ENCODE results near the gene SSH2. TPM values are rescaled to one million over a fixed set of nuclear protein-coding genes. Genes with fewer than 3 reads are reported as not detected.
A peak's percentile ranks its signal among the peaks of the same experiment; 100 is the strongest.
"Not testable (repeated sequence)": the region's sequence is repeated elsewhere in the genome, so short reads cannot be mapped to it uniquely, and the experiment has no call there.

Gene SSH2
- total RNA-seq, 1 donor from 2014 or later, result 72.0 TPM

DNA sequence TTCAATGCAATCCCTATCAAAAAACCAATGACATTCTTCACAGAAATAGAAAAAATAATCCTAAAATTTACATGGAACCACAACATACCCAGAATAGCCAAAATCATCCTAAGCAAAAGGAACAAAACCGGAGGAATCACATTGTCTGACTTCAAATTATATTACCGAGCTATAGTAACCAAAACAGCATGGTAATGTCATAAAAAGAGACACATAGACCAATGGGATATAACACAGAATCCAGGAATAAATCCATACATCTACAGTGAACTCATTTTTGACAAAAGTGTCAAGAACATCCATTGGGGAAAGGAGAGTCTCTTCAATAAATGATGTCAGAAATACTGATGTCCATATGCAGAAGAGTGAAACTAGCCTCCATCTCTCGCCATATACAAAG lies 201.5 kb downstream of the SSH2 start:
- Histone ChIP-seq H3K36me3 (no peaks in the 10 kb centered on the region), H3K27me3 (no peaks in the 10 kb centered on the region), H3K4me3 (no peak overlapping the region), H3K9me3 (no peaks in the 10 kb centered on the region), H3K4me1 (peaks cover 17% of the 10 kb centered on the region), H3K27ac (no peak overlapping the region)
- ATAC-seq (no peak), DNase-seq (no peak)
- intact Hi-C loops (cut with DNase I), result no loop called here
- TF ChIP-seq CTCF (IDR thresholded peaks at IDR 0.05), result no peak

DNA sequence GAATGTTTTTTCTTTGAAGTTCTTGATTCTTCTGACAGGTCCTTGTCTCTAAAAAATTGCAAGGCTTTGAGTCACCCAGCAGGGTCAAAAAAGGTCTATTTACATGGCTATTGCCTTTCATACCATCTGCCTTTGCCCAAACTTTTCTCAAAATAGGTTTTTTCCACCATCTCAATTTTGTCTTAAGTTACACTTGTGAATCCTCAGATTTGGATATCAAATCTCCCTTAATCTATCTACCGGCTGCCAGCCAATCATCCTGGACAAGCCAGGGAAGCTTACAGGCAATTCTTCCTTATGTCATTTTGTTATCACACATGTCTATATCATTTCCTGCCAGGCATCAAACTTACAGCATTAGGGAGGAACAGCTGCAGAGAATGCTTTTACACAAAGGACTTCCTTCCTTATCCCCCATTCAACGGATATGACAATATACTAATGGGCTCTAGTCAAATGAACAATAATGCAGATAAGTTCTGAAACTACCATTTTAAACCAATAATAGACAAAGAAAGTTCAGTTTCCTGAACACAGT lies 203.2 kb downstream of the SSH2 start:
- intact Hi-C loops (cut with DNase I), result no loop called here
- Histone ChIP-seq H3K4me3 (no peak overlapping the region), H3K9me3 (no peaks in the 10 kb centered on the region), H3K4me1 (peaks cover 32% of the 10 kb centered on the region), H3K27me3 (no peaks in the 10 kb centered on the region), H3K36me3 (no peaks in the 10 kb centered on the region), H3K27ac (peak overlapping the region; percentile 49)
- no peak for TF ChIP-seq CTCF (IDR thresholded peaks at IDR 0.05)
- DNase-seq (no peak), ATAC-seq (peak; percentile 55)

DNA sequence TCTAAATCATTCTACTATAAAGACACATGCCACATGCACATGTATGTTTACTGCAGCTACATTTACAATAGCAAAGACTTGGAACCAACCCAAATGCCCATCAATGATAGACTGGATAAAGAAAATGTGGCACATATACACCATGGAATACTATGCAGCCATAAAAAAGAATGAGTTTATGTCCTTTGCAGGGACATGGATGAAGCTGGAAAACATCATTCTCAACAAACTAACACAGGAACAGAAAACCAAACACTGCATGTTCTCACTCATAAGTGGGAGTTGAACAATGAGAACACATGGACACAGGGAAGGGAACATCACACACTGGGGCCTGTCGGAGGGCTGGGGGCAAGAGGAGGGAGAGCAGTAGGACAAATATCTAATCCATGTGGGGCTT lies 204.6 kb downstream of the SSH2 start:
- ATAC-seq; H3K27ac ChIP-seq; H3K4me3 ChIP-seq; intact Hi-C loops (cut with DNase I); H3K27me3 ChIP-seq; H3K36me3 ChIP-seq; H3K9me3 ChIP-seq; DNase-seq: not testable (repeated sequence)
- H3K4me1 ChIP-seq, result peaks cover 44% of the 10 kb centered on the region

DNA sequence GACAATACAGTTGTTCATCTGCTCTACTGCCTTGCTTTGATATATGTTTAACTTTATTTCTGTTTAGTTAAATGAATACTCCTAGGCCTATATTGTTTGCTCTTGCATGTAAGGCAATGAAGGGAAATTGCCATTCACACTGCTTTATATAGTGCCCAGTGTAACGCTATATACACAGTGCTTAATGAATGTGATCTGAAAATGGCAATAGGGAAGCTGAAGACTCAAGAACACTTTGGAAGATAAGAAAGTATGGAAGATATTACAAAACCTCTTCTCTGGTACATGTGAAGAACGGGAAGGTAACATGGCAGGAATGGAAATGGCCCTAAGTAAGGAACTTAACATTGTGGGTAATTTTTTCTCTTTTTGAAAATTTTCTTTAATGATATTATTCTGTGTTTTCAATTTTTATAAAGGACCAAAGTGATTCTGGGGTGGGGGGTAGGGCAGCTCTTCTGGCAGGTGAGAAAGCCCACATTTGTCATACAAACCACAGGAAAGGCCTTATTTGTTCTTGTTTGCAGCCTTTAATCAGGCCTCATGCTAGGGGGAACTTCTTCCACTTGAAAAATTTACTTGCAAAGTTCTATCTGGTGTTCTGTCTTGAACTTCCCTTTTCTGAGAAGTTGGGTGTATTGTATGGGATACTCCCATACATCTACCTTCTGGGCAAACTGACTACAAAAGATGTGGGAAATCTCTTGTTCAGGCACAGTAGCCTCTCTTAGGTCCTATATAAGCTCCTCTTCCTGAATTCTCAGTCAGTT lies 206.6 kb downstream of the SSH2 start:
- Histone ChIP-seq H3K9me3 (no peaks in the 10 kb centered on the region), H3K36me3 (no peaks in the 10 kb centered on the region), H3K27ac (peak overlapping the region; percentile 47), H3K27me3 (no peaks in the 10 kb centered on the region), H3K4me3 (no peak overlapping the region), H3K4me1 (peaks cover 48% of the 10 kb centered on the region)
- no peak for TF ChIP-seq CTCF (IDR thresholded peaks at IDR 0.05)
- DNase-seq (no peak), ATAC-seq (peak; percentile 68)
- intact Hi-C loops (cut with DNase I), result no loop called here

- Histone ChIP-seq H3K9me3 (no peaks in the 10 kb centered on the region), H3K36me3 (no peaks in the 10 kb centered on the region), H3K4me3 (peak overlapping the region; percentile 15), H3K27me3 (no peaks in the 10 kb centered on the region), H3K4me1 (peaks cover 48% of the 10 kb centered on the region), H3K27ac (peak overlapping the region; percentile 47)
- ATAC-seq (peak; percentile 93), DNase-seq (no peak)
- TF ChIP-seq CTCF (IDR thresholded peaks at IDR 0.05), result no peak
- intact Hi-C loops (cut with DNase I), result no loop called here
Measured at GRCh38 chr17:29722411-29723198, 207.4 kb downstream of the SSH2 start.

- H3K27ac ChIP-seq, result peak overlapping the region; percentile 47
- H3K4me3 ChIP-seq, result no peak overlapping the region
- peaks cover 49% of the 10 kb centered on the region for H3K4me1 ChIP-seq
- TF ChIP-seq CTCF (IDR thresholded peaks at IDR 0.05), result no peak
- DNase-seq (no peak), ATAC-seq (no peak)
- intact Hi-C loops (cut with DNase I), result no loop called here
- no peaks in the 10 kb centered on the region for H3K36me3 ChIP-seq
- H3K27me3 ChIP-seq, result no peaks in the 10 kb centered on the region
- H3K9me3 ChIP-seq, result no peaks in the 10 kb centered on the region
Measured at GRCh38 chr17:29720551-29720950, 209.5 kb downstream of the SSH2 start.
